Astrocyte (in vitro differentiated cells and primary cell): Measurements from ENCODE around the gene CNTNAP4.

Experiments used
- EZH2 ChIP-seq: IDR thresholded peaks from 2 replicates; pipeline ENCODE4 v1.6.1; 2012; ENCODE audit warnings: mild to moderate bottlenecking, low read length, inconsistent platforms; ENCODE audit not compliant: insufficient read depth
- TF ChIP-seq, protein P1 (sequence below): IDR thresholded peaks from 2 replicates; pipeline ENCODE4 v1.5.1; 2011; ENCODE audit warnings: low read depth, mild to moderate bottlenecking, inconsistent platforms, low read length, moderate library complexity; ENCODE audit not compliant: insufficient read depth

DNA sequence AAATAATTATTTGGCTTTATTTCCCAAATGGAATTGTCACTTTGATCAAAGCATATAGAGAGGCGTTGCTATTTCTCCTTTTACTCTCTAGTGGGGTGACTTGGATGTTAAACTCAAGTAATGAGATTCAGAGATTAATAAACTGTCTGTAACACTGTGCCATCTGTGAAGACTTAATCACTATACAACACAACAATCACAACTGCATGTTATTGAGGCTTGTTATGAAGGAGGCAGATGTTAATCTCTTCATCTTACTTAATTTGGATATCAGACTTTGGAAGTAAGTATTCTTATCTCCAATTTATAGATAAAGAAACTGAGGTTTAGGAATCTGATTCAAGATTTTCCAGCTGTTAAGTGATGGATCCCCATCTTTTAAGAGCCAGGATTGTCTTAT lies 132.5 kb downstream of the CNTNAP4 start:
- TF ChIP-seq, protein P1, sequence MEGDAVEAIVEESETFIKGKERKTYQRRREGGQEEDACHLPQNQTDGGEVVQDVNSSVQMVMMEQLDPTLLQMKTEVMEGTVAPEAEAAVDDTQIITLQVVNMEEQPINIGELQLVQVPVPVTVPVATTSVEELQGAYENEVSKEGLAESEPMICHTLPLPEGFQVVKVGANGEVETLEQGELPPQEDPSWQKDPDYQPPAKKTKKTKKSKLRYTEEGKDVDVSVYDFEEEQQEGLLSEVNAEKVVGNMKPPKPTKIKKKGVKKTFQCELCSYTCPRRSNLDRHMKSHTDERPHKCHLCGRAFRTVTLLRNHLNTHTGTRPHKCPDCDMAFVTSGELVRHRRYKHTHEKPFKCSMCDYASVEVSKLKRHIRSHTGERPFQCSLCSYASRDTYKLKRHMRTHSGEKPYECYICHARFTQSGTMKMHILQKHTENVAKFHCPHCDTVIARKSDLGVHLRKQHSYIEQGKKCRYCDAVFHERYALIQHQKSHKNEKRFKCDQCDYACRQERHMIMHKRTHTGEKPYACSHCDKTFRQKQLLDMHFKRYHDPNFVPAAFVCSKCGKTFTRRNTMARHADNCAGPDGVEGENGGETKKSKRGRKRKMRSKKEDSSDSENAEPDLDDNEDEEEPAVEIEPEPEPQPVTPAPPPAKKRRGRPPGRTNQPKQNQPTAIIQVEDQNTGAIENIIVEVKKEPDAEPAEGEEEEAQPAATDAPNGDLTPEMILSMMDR: no peak
- TF ChIP-seq EZH2: no peak
